GM23338 (cell line): ENCODE results near the gene CPNE8.

Experiments used
- CREB1 ChIP-seq: fragments of 250-450 bp; sonication (Bioruptor Pico); IDR thresholded peaks from 2 replicates; pipeline ENCODE4 v1.5.0; 2020; ENCODE audit warnings: low read depth, mild to moderate bottlenecking, moderate library complexity
- EZH2 ChIP-seq: fragments of 200-600 bp; sonication (generic); IDR thresholded peaks from one replicate; pipeline ENCODE4 v1.8.0; 2017; ENCODE audit warnings: antibody characterized with exemption, mild to moderate bottlenecking, low read depth; ENCODE audit not compliant: unreplicated experiment
- EZH2phosphoT487 ChIP-seq: fragments of 200-600 bp; sonication (generic); IDR thresholded peaks from one replicate; pipeline ENCODE4 v1.8.1; 2018; ENCODE audit warnings: antibody characterized with exemption; ENCODE audit not compliant: unreplicated experiment
- POLR2AphosphoS5 ChIP-seq: IDR thresholded peaks from 2 replicates; pipeline ENCODE4 v1.6.1; 2016; ENCODE audit warnings: antibody characterized with exemption, low read depth
- TF ChIP-seq, protein P1 (sequence below): IDR thresholded peaks from one replicate; pipeline ENCODE4 v1.6.1; 2018; ENCODE audit warnings: antibody characterized with exemption; ENCODE audit not compliant: unreplicated experiment
- TF ChIP-seq, protein P2 (sequence below), 2 experiments: fragments of 200-600 bp in 1 of 2; sonication (generic) in 1 of 2; conservative IDR thresholded peaks; 2 replicates each; pipeline versions ENCODE4 v1.5.1 to v1.6.1; 2016 to 2017; ENCODE audit warnings: antibody characterized with exemption in 2 of 2, low read depth in 2 of 2, mild to moderate bottlenecking in 2 of 2, moderate library complexity in 1 of 2

DNA sequence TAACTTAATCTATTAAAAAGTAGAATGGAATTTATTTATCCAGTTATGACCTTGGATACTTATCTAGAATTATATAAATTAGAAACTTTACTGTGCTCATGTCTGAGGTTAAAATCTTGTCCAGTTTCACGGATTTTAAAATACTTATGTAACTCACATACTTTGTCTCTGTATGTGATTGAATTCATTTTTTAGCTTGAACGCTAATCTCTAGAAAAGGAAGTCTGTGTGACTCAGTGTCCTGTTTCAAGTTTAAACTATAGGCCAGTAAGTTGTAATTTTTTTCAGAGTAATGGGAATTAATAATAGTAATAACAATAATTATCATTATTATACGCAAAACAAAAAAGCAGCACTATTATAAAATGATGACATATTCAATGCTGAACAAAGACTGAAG is 168.6 kb downstream of the CPNE8 start:
- TF ChIP-seq, protein P1, sequence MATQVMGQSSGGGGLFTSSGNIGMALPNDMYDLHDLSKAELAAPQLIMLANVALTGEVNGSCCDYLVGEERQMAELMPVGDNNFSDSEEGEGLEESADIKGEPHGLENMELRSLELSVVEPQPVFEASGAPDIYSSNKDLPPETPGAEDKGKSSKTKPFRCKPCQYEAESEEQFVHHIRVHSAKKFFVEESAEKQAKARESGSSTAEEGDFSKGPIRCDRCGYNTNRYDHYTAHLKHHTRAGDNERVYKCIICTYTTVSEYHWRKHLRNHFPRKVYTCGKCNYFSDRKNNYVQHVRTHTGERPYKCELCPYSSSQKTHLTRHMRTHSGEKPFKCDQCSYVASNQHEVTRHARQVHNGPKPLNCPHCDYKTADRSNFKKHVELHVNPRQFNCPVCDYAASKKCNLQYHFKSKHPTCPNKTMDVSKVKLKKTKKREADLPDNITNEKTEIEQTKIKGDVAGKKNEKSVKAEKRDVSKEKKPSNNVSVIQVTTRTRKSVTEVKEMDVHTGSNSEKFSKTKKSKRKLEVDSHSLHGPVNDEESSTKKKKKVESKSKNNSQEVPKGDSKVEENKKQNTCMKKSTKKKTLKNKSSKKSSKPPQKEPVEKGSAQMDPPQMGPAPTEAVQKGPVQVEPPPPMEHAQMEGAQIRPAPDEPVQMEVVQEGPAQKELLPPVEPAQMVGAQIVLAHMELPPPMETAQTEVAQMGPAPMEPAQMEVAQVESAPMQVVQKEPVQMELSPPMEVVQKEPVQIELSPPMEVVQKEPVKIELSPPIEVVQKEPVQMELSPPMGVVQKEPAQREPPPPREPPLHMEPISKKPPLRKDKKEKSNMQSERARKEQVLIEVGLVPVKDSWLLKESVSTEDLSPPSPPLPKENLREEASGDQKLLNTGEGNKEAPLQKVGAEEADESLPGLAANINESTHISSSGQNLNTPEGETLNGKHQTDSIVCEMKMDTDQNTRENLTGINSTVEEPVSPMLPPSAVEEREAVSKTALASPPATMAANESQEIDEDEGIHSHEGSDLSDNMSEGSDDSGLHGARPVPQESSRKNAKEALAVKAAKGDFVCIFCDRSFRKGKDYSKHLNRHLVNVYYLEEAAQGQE: no peak
- TF ChIP-seq, protein P2, sequence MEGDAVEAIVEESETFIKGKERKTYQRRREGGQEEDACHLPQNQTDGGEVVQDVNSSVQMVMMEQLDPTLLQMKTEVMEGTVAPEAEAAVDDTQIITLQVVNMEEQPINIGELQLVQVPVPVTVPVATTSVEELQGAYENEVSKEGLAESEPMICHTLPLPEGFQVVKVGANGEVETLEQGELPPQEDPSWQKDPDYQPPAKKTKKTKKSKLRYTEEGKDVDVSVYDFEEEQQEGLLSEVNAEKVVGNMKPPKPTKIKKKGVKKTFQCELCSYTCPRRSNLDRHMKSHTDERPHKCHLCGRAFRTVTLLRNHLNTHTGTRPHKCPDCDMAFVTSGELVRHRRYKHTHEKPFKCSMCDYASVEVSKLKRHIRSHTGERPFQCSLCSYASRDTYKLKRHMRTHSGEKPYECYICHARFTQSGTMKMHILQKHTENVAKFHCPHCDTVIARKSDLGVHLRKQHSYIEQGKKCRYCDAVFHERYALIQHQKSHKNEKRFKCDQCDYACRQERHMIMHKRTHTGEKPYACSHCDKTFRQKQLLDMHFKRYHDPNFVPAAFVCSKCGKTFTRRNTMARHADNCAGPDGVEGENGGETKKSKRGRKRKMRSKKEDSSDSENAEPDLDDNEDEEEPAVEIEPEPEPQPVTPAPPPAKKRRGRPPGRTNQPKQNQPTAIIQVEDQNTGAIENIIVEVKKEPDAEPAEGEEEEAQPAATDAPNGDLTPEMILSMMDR (conservative IDR thresholded peaks at IDR 0.05; ENCODE audit: low read depth in 2 of 2): no peak
- TF ChIP-seq EZH2: no peak
- TF ChIP-seq POLR2AphosphoS5: no peak
- TF ChIP-seq EZH2phosphoT487: no peak
- no peak for TF ChIP-seq CREB1
